ENCODE results near the gene OIT3. TPM values are rescaled to one million over a fixed set of nuclear protein-coding genes. Genes with fewer than 3 reads are reported as not detected.

Gene OIT3
- total RNA-seq, 2 donors from 2014 or later, result not detected

- H3K27ac ChIP-seq, result no peak overlapping the region
- H3K9me3 ChIP-seq, result no peaks in the 10 kb centered on the region
- 69% methylated on average over 3 of the region's 3 CpGs for WGBS
- no peaks in the 10 kb centered on the region for H3K4me1 ChIP-seq (replicated peaks)
- H3K27me3 ChIP-seq (replicated peaks; ENCODE audit: insufficient read depth), result no peaks in the 10 kb centered on the region
- H3K36me3 ChIP-seq, result no peaks in the 10 kb centered on the region
- no peak for DNase-seq (ENCODE audit: low spot score)
- TF ChIP-seq POLR2A (IDR thresholded peaks at IDR 0.05) (no peak), POLR2AphosphoS5 (IDR thresholded peaks at IDR 0.05) (no peak)
- TF ChIP-seq, protein P1, sequence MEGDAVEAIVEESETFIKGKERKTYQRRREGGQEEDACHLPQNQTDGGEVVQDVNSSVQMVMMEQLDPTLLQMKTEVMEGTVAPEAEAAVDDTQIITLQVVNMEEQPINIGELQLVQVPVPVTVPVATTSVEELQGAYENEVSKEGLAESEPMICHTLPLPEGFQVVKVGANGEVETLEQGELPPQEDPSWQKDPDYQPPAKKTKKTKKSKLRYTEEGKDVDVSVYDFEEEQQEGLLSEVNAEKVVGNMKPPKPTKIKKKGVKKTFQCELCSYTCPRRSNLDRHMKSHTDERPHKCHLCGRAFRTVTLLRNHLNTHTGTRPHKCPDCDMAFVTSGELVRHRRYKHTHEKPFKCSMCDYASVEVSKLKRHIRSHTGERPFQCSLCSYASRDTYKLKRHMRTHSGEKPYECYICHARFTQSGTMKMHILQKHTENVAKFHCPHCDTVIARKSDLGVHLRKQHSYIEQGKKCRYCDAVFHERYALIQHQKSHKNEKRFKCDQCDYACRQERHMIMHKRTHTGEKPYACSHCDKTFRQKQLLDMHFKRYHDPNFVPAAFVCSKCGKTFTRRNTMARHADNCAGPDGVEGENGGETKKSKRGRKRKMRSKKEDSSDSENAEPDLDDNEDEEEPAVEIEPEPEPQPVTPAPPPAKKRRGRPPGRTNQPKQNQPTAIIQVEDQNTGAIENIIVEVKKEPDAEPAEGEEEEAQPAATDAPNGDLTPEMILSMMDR (IDR thresholded peaks at IDR 0.05), result peak in 3 of 4 experiments; percentile 11 to 53 (median 53)
- H3K4me3 ChIP-seq, result no peak overlapping the region
- intact Hi-C loops (cut with DNase I), result loop anchor here (10.0 kb wide), 1 partner anchor 511 kb away; no protein-coding TSS in a partner anchor
Measured at GRCh38 chr10:72875250-72876055, 18.1 kb upstream of the OIT3 start.

DNA sequence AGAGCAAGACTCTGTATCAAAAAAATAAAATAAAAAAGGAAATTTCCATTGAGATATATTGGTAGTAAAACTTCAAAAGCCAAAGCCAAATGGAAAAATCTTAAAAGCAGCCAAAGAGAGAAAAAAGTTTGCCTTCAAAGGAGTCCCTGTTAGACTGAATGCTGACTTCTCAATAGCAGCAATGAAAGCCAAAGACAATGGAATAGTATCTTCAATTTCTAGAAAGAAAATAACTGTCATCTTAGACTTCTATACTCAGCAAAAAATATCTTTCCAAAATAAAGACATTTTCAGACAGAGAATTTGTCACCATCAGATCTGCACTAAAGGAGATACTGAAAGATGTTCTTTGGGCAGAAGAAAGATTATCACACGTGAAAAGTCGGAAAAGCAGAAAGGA lies 14.3 kb upstream of the OIT3 start:
- intact Hi-C loops (cut with DNase I), result loop anchor here (10.0 kb wide), 1 partner anchor 514 kb away; no protein-coding TSS in a partner anchor
- no peaks in the 10 kb centered on the region for H3K36me3 ChIP-seq
- WGBS, result 98% methylated on average over 2 of the region's 2 CpGs

GRCh38 chr10:72881291-72881690 lies 12.2 kb upstream of the OIT3 start:
- no peak overlapping the region for H3K27ac ChIP-seq
- no peaks in the 10 kb centered on the region for H3K36me3 ChIP-seq
- DNase-seq (ENCODE audit: low spot score), result no peak
- H3K4me1 ChIP-seq (replicated peaks), result no peaks in the 10 kb centered on the region
- WGBS, result 98% methylated on average over 2 of the region's 2 CpGs
- intact Hi-C loops (cut with DNase I), result no loop called here
- H3K4me3 ChIP-seq, result no peak overlapping the region
- no peaks in the 10 kb centered on the region for H3K9me3 ChIP-seq
- TF ChIP-seq, protein P1 (IDR thresholded peaks at IDR 0.05), result no peak
- TF ChIP-seq POLR2AphosphoS5 (IDR thresholded peaks at IDR 0.05) (no peak), POLR2A (IDR thresholded peaks at IDR 0.05) (no peak)
- no peaks in the 10 kb centered on the region for H3K27me3 ChIP-seq (replicated peaks; ENCODE audit: insufficient read depth)

More for the DNA sequence above, 14.3 kb upstream of the OIT3 start:
- Histone ChIP-seq H3K27me3 (replicated peaks; ENCODE audit: insufficient read depth) (no peaks in the 10 kb centered on the region), H3K9me3 (no peaks in the 10 kb centered on the region), H3K4me3 (no peak overlapping the region), H3K4me1 (replicated peaks) (no peaks in the 10 kb centered on the region), H3K27ac (no peak overlapping the region)
- TF ChIP-seq, protein P1 (IDR thresholded peaks at IDR 0.05), result no peak
- TF ChIP-seq POLR2AphosphoS5 (IDR thresholded peaks at IDR 0.05), result no peak
- TF ChIP-seq POLR2A (IDR thresholded peaks at IDR 0.05), result no peak
- no peak for DNase-seq (ENCODE audit: low spot score)

DNA sequence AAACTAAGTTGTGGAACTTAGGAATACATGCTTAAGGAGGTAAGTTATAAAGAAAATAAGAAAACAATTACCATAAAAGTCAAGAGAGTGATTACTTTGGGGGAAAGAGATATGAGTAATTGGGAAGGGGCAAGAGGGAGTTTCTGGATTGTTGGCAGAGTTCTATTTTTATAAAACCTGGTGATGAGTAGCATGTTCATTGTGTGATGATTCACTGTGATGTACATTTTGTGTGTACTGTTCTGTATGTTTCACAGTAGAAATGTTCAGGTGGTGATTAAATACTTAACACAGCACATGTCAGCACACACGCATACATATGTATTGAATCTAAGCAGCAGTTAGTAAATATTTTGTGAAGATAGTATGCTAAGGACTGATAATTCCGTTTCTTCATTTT lies 9.7 kb upstream of the OIT3 start:
- Histone ChIP-seq H3K4me3 (no peak overlapping the region), H3K9me3 (no peaks in the 10 kb centered on the region), H3K36me3 (no peaks in the 10 kb centered on the region), H3K4me1 (replicated peaks) (no peaks in the 10 kb centered on the region), H3K27ac (no peak overlapping the region), H3K27me3 (replicated peaks; ENCODE audit: insufficient read depth) (no peaks in the 10 kb centered on the region)
- no peak for DNase-seq (ENCODE audit: low spot score)
- TF ChIP-seq POLR2AphosphoS5 (IDR thresholded peaks at IDR 0.05), result no peak
- TF ChIP-seq, protein P1 (IDR thresholded peaks at IDR 0.05), result no peak
- TF ChIP-seq POLR2A (IDR thresholded peaks at IDR 0.05), result no peak
- intact Hi-C loops (cut with DNase I), result no loop called here
- 96% methylated on average over 2 of the region's 2 CpGs for WGBS

DNA sequence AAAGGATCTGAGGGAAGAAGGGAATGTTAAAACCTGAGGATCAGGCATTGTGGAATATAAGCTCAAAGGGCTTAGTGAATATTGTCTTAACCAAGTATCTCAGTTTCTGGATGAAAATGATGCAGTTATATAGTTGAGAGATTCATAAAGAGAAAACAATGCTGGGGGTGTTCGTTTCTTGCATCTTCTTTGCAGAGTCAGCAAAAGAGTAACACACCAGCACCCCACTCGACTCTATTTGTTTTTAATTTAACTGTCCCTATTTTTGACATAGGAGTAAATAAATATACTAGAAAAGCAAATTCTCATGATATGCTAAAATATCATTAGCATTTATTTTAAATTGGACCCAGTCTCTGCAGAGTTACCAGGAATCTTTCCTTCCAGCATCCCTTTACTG lies 7.6 kb upstream of the OIT3 start:
- DNase-seq (ENCODE audit: low spot score), result no peak
- Histone ChIP-seq H3K4me1 (replicated peaks) (no peaks in the 10 kb centered on the region), H3K27ac (no peak overlapping the region), H3K36me3 (no peaks in the 10 kb centered on the region), H3K27me3 (replicated peaks; ENCODE audit: insufficient read depth) (no peaks in the 10 kb centered on the region), H3K4me3 (no peak overlapping the region), H3K9me3 (no peaks in the 10 kb centered on the region)
- intact Hi-C loops (cut with DNase I), result no loop called here
- WGBS, result 87% methylated on average over 2 of the region's 2 CpGs
- TF ChIP-seq POLR2AphosphoS5 (IDR thresholded peaks at IDR 0.05), result no peak
- no peak for TF ChIP-seq POLR2A (IDR thresholded peaks at IDR 0.05)
- TF ChIP-seq, protein P1 (IDR thresholded peaks at IDR 0.05), result no peak

Data from prostate gland (tissue), 2 donors.